ENCODE measurements around the gene MAFB.

GRCh38 chr20:40680161-40680959 is 8.7 kb downstream of the MAFB start:
- TF ChIP-seq CTCF (IDR thresholded peaks at IDR 0.05): no peak
- TF ChIP-seq POLR2A (IDR thresholded peaks at IDR 0.05): no peak
